GM12878 (cell line): Measurements from ENCODE around the gene NOP10. TPM values are rescaled to one million over a fixed set of nuclear protein-coding genes. Genes with fewer than 3 reads are reported as not detected.

ENCODE experiments used
- ATAC-seq: fragments of 200-7000 bp; cut with Tn5 transposase; 3 replicates; pipeline ENCODE4 v1.9.1; 2020; ENCODE audit warnings: mild to moderate bottlenecking, moderate library complexity
- BruUV-seq: library from RNA; stranded (reverse); fragments of 400-500 nt; replicated peaks from 2 replicates; lab custom pipeline; 2021; lab: Mats Ljungman, UMichigan
- CTCF ChIA-PET: fragments of 300-600 bp; sonication (Branson Sonifier 250); formaldehyde crosslinking; extraction: SDS; loops from one replicate; lab custom pipeline; 2021; ENCODE audit warnings: inconsistent platforms; lab: Yijun Ruan, JAX
- POLR2A ChIA-PET: fragments of 350-600 bp; formaldehyde crosslinking; extraction: SDS; loops from one replicate; lab custom pipeline; 2021; ENCODE audit warnings: inconsistent platforms; lab: Charles Lee
- RAD21 ChIA-PET: fragments of 300-600 bp; sonication (Branson Sonifier 250); formaldehyde crosslinking; loops from one replicate; lab custom pipeline; 2023; ENCODE audit warnings: antibody characterized with exemption; ENCODE audit not compliant: unreplicated experiment; lab: Charles Lee
- SMC1A ChIA-PET: fragments of 300-600 bp; sonication (Branson Sonifier 250); formaldehyde crosslinking; loops from one replicate; lab custom pipeline; 2023; ENCODE audit not compliant: unreplicated experiment, uncharacterized antibody; lab: Charles Lee
- DNase-seq: peaks from one replicate; pipeline ENCODE4 v3.0.0-alpha.2; 2011; ENCODE audit warnings: low read depth, low spot score
- FAIRE-seq: peaks from 3 replicates; lab custom pipeline; 2011; peaks lifted over from hg19 to GRCh38; lab: Jason Lieb, UNC
- H2AFZ ChIP-seq: 2 replicates; pipeline ENCODE4 v1.6.0; 2011; ENCODE audit warnings: low read depth, low read length, control low read depth; ENCODE audit not compliant: control insufficient read depth
- H3K27ac ChIP-seq: 2 replicates; pipeline ENCODE4 v1.5.1; 2011; ENCODE audit warnings: control low read depth; ENCODE audit not compliant: control insufficient read depth, insufficient read depth
- H3K27me3 ChIP-seq, 2 experiments: replicated peaks in 1 of 2; 2 replicates each; pipeline versions ENCODE4 v1.6.0 to v1.6.1; 2011; ENCODE audit warnings: low read length in 1 of 2; ENCODE audit not compliant: control insufficient read depth in 2 of 2, insufficient read depth in 2 of 2
- H3K36me3 ChIP-seq, 2 experiments: 2 replicates each; pipeline ENCODE4 v1.5.1; 2011; ENCODE audit warnings: low read length in 1 of 2; ENCODE audit not compliant: control insufficient read depth in 2 of 2, insufficient read depth in 2 of 2
- H3K4me1 ChIP-seq: 2 replicates; pipeline ENCODE4 v1.6.1; 2011; ENCODE audit warnings: mild to moderate bottlenecking, low read length, moderate library complexity, mixed read lengths; ENCODE audit not compliant: control insufficient read depth, insufficient read depth
- H3K4me2 ChIP-seq: 2 replicates; pipeline ENCODE4 v1.6.0; 2011; ENCODE audit warnings: control low read depth; ENCODE audit not compliant: control insufficient read depth, insufficient read depth
- H3K4me3 ChIP-seq: fragments of 200-600 bp; sonication (generic); 2 replicates; pipeline ENCODE4 v1.5.1; 2016
- H3K79me2 ChIP-seq: 2 replicates; pipeline ENCODE4 v1.6.0; 2011; ENCODE audit warnings: low read length; ENCODE audit not compliant: control insufficient read depth, insufficient read depth
- H3K9ac ChIP-seq: 2 replicates; pipeline ENCODE4 v1.8.0; 2011; ENCODE audit warnings: low read length, control low read depth, mixed read lengths; ENCODE audit not compliant: control insufficient read depth, insufficient read depth
- H3K9me3 ChIP-seq: replicated peaks from 3 replicates; pipeline ENCODE4 v1.5.1; 2011; ENCODE audit warnings: mild to moderate bottlenecking, low read length; ENCODE audit not compliant: control insufficient read depth, insufficient read depth
- H4K20me1 ChIP-seq: 2 replicates; pipeline ENCODE4 v1.6.0; 2011; ENCODE audit not compliant: control insufficient read depth, insufficient read depth
- ASH2L ChIP-seq: fragments of 300-600, 200-600 bp; sonication (generic); IDR thresholded peaks from 2 replicates; pipeline ENCODE4 v1.6.1; 2017; ENCODE audit warnings: low read depth, mild to moderate bottlenecking, borderline replicate concordance
- CREM ChIP-seq: IDR thresholded peaks from 2 replicates; pipeline ENCODE4 v1.6.1; 2014; ENCODE audit warnings: antibody characterized with exemption, low read depth
- JUNB ChIP-seq: IDR thresholded peaks from 2 replicates; pipeline ENCODE4 v1.6.1; 2016; ENCODE audit warnings: antibody characterized with exemption, mild to moderate bottlenecking
- NFYB ChIP-seq: IDR thresholded peaks from 2 replicates; pipeline ENCODE4 v1.6.1; 2011; ENCODE audit warnings: low read depth, mild to moderate bottlenecking, low read length, improper control_type of control experiment, moderate library complexity; ENCODE audit not compliant: insufficient read depth
- NRF1 ChIP-seq: conservative IDR thresholded peaks from 2 replicates; pipeline ENCODE4 v1.6.1; 2011; ENCODE audit warnings: mild to moderate bottlenecking, low read depth, low read length, improper control_type of control experiment
- PBX3 ChIP-seq: IDR thresholded peaks from 2 replicates; pipeline ENCODE4 v1.6.1; 2011; ENCODE audit warnings: mild to moderate bottlenecking, low read depth, low read length, moderate library complexity; ENCODE audit not compliant: insufficient replicate concordance
- SKIL ChIP-seq: fragments of 450-650 bp; IDR thresholded peaks from 2 replicates; pipeline ENCODE4 v1.6.1; 2017; ENCODE audit warnings: mild to moderate bottlenecking, low read depth, inconsistent platforms; ENCODE audit not compliant: poor library complexity, severe bottlenecking
- SP1 ChIP-seq: IDR thresholded peaks from one replicate; pipeline ENCODE4 v1.6.1; 2011; ENCODE audit warnings: low read depth, low read length
- TAF1 ChIP-seq: IDR thresholded peaks from 2 replicates; pipeline ENCODE4 v1.6.1; 2011; ENCODE audit warnings: mild to moderate bottlenecking, low read depth, low read length, borderline replicate concordance
- ZNF384 ChIP-seq: IDR thresholded peaks from 2 replicates; pipeline ENCODE4 v1.6.1; 2012; ENCODE audit warnings: low read depth, mild to moderate bottlenecking, low read length, improper control_type of control experiment, borderline replicate concordance
- WGBS: methylation state at CpG from one replicate; pipeline ENCODE4 v1.1.6; 2016; ENCODE audit warnings: low lambda C conversion rate; ENCODE audit not compliant: insufficient replicate concordance, insufficient coverage; ENCODE audit errors: missing lambda C conversion rate; 5-methylcytosine and 5-hydroxymethylcytosine counted together
- in situ Hi-C: fragments of 300-500 bp; cut with MboI; formaldehyde crosslinking; loops from 9 replicates; pipeline ENCODE4 v1.14.3; 2018; ENCODE audit warnings: mixed read lengths
- intact Hi-C: fragments of 100-400 bp; cut with micrococcal nuclease; formaldehyde crosslinking; loops from one replicate; pipeline ENCODE4 v1.14.2; 2022; ENCODE audit not compliant: unreplicated experiment
- polyA plus RNA-seq, 11 experiments: library from polyadenylated mRNA; depleted of rRNA in 4 of 11; unstranded in 6 of 11; stranded (reverse) in 5 of 11; fragments of >200 nt; fragmentation: Nextera tagmentation in 4 of 11; fragmentation: Illumina TruSeq in 1 of 11; extraction: Ambion mirVana in 4 of 11; extraction: Trizol in 1 of 11; gene quantifications; 1 replicate in 1 of 11; 2 replicates in 10 of 11; pipeline versions ENCODE4 v1.2.1 to v1.2.3, GENCODE V29; 2011 to 2016; ENCODE audit warnings: inconsistent platforms in 2 of 11, missing spikeins in 2 of 11, low read depth in 1 of 11
- total RNA-seq, 4 experiments: library from RNA; depleted of rRNA in 3 of 4; stranded (reverse); fragments of >200 nt in 3 of 4; fragmentation: Illumina TruSeq in 1 of 4; extraction: Trizol in 1 of 4; gene quantifications; 2 replicates each; pipeline versions ENCODE4 v1.2.1 to v1.2.3, GENCODE V29; 2013 to 2021
- TF ChIP-seq, protein P1 (sequence below): fragments of 450-650 bp; IDR thresholded peaks from 2 replicates; pipeline ENCODE4 v1.6.1; 2016; ENCODE audit warnings: mild to moderate bottlenecking

The NOP10 gene
- total and polyA plus RNA-seq, 10 of the 15 experiments (the other 5 are each of a cell fraction or from before 2014, with no cell fraction given) = 225 to 1,778 (median 537) TPM

DNA sequence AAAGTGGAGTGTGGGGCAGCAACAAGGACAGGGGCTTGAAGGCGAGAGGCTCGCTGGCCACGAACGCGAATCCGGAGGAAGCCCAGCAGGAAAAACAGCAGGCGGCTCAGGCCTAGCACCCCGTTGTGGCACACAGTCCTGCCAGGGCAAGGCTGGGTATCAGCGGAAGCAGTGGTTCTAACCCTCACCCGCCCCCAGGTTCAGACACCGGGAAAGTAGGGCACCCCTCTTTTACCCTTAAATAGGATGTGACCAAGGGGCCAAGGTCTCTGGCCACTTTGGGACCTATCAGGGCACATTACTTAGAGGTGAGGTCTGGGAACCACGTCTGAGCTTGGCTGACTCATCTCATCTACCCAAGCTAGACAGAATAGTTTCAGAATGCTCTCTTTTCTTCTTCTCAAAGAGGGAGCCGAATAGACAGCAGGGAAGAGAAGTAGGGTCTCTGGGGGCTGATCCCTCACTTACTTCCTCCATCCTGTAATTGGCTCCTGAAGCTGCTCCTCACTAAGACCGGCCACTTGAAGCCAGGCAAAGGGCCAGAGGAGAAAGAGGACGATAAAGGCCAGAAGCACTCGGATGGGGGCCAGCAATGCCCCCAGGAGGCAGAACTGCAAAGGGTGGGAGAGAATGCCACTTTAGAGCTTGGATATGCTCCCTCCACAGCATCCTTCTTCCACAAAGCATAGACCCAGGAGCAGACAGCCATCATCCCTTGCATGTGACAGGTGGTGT lies 22.3 kb upstream of the NOP10 start:
- CTCF ChIA-PET = interaction anchor here (1.0 to 4.3 kb wide), 5 partner anchors 22 to 218 kb away, joined by 3 to 66 read pairs (median 20); partner anchors contain the start of genes GOLGA8B, NOP10, NUTM1 and SLC12A6

More for the DNA sequence above, 22.3 kb upstream of the NOP10 start:
- no TSS peak for BruUV-seq
- RAD21 ChIA-PET = interaction anchor here (0.9 to 4.3 kb wide), 12 partner anchors 8 to 223 kb away, joined by 3 to 37 read pairs (median 8); partner anchors contain the start of genes EMC4, NOP10, NUTM1 and SLC12A6
- peaks cover 0 to 15% of the 10 kb centered on the region in 2 experiments; a peak in 3 of 4 replicates for H3K36me3 ChIP-seq
- peaks cover 27% of the 10 kb centered on the region for H3K79me2 ChIP-seq
- WGBS = 62% methylated on average over 16 of the region's 16 CpGs
- peaks cover 30% of the 10 kb centered on the region for H3K4me1 ChIP-seq
- DNase-seq = no peak
- peak overlapping the region; percentile 40 for H2AFZ ChIP-seq
- H3K27ac ChIP-seq = peak overlapping the region; percentile 0
- POLR2A ChIA-PET = interaction anchor here (0.5 to 1.5 kb wide), 4 partner anchors 22 to 81 kb away, joined by 3 to 8 read pairs (median 4); partner anchors contain the start of genes NOP10, NUTM1 and SLC12A6
- intact Hi-C loops (loop anchor here (5.0 kb wide), 2 partner anchors 38 to 263 kb away; partner anchors contain the start of genes EMC7 and PGBD4), in situ Hi-C loops (no loop called here)
- TF ChIP-seq SP1 = peak; percentile 43
- TF ChIP-seq ASH2L = no peak
- TF ChIP-seq, protein P1, sequence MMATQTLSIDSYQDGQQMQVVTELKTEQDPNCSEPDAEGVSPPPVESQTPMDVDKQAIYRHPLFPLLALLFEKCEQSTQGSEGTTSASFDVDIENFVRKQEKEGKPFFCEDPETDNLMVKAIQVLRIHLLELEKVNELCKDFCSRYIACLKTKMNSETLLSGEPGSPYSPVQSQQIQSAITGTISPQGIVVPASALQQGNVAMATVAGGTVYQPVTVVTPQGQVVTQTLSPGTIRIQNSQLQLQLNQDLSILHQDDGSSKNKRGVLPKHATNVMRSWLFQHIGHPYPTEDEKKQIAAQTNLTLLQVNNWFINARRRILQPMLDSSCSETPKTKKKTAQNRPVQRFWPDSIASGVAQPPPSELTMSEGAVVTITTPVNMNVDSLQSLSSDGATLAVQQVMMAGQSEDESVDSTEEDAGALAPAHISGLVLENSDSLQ = peak; percentile 96
- TF ChIP-seq JUNB = no peak
- no peak for TF ChIP-seq CREM
- TF ChIP-seq NRF1 = no peak
- peak; percentile 93 for TF ChIP-seq PBX3
- peak; percentile 88 for TF ChIP-seq NFYB
- no peak for TF ChIP-seq ZNF384
- TF ChIP-seq SKIL = no peak
- no peak for TF ChIP-seq TAF1
- H3K9ac ChIP-seq = peak overlapping the region; percentile 33
- no peaks in the 10 kb centered on the region for H3K27me3 ChIP-seq
- H3K4me2 ChIP-seq = peak overlapping the region; percentile 98
- FAIRE-seq = peak; percentile 56
- no peaks in the 10 kb centered on the region for H3K9me3 ChIP-seq
- H3K4me3 ChIP-seq = peak overlapping the region; percentile 83
- H4K20me1 ChIP-seq = no peaks in the 10 kb centered on the region
- ATAC-seq = peak; percentile 1; the same call in 2 of the 3 replicates
- SMC1A ChIA-PET = interaction anchor here (1.2 to 3.9 kb wide), 7 partner anchors 10 to 177 kb away, joined by 3 to 30 read pairs (median 10); partner anchors contain the start of genes NOP10, NUTM1 and SLC12A6
